BE2C (cell line): Measurements from ENCODE around the gene PIK3R6.

Experiments
- DNase-seq: peaks from one replicate; pipeline ENCODE4 v3.0.0-alpha.2; 2020
- H3K27me3 ChIP-seq: fragments of 250-450 bp; sonication (Bioruptor Pico); 2 replicates; pipeline ENCODE4 v1.5.1; 2020; ENCODE audit warnings: mild to moderate bottlenecking
- H3K36me3 ChIP-seq: fragments of 250-450 bp; sonication (Bioruptor Pico); 2 replicates; pipeline ENCODE4 v1.5.1; 2020; ENCODE audit warnings: mild to moderate bottlenecking
- H3K4me1 ChIP-seq: fragments of 250-450 bp; sonication (Bioruptor Pico); 2 replicates; pipeline ENCODE4 v1.5.1; 2020
- H3K4me3 ChIP-seq: 2 replicates; pipeline ENCODE4 v1.5.1; 2011; ENCODE audit warnings: low read depth, low read length
- H3K9me3 ChIP-seq: fragments of 250-450 bp; sonication (Bioruptor Pico); 2 replicates; pipeline ENCODE4 v1.5.1; 2020
- CTCF ChIP-seq: IDR thresholded peaks from 2 replicates; pipeline ENCODE4 v1.5.1; 2012; ENCODE audit warnings: mild to moderate bottlenecking, low read depth, low read length

Gene PIK3R6

GRCh38 chr17:8799570-8800212 lies 67.8 kb downstream of the PIK3R6 start:
- no peaks in the 10 kb centered on the region for H3K9me3 ChIP-seq
- no peaks in the 10 kb centered on the region for H3K4me1 ChIP-seq
- DNase-seq = no peak
- TF ChIP-seq CTCF = no peak
- H3K36me3 ChIP-seq = no peaks in the 10 kb centered on the region
- H3K4me3 ChIP-seq = no peak overlapping the region
- no peaks in the 10 kb centered on the region for H3K27me3 ChIP-seq

- no peak for TF ChIP-seq CTCF
- Histone ChIP-seq H3K4me3 (no peak within 1 kb of the TSS), H3K9me3 (no peaks in the 10 kb centered on the region), H3K27me3 (no peaks in the 10 kb centered on the region), H3K36me3 (no peaks in the 10 kb centered on the region), H3K4me1 (no peaks in the 10 kb centered on the region)
- no peak for DNase-seq
Observed at GRCh38 chr17:8798846-8799569, 68.5 kb downstream of the PIK3R6 start, which contains the start of gene MFSD6L. MFSD6L (minus strand) TSS chr17:8799365; CDS start chr17:8799120, 245 bp downstream.

GRCh38 chr17:8798176-8798845 lies 69.2 kb downstream of the PIK3R6 start:
- no peaks in the 10 kb centered on the region for H3K9me3 ChIP-seq
- H3K4me3 ChIP-seq = no peak overlapping the region
- no peaks in the 10 kb centered on the region for H3K27me3 ChIP-seq
- TF ChIP-seq CTCF = no peak
- DNase-seq = no peak
- H3K36me3 ChIP-seq = no peaks in the 10 kb centered on the region
- H3K4me1 ChIP-seq = no peaks in the 10 kb centered on the region

GRCh38 chr17:8797621-8798175 lies 69.8 kb downstream of the PIK3R6 start:
- Histone ChIP-seq H3K4me1 (no peaks in the 10 kb centered on the region), H3K27me3 (no peaks in the 10 kb centered on the region), H3K9me3 (no peaks in the 10 kb centered on the region), H3K36me3 (no peaks in the 10 kb centered on the region), H3K4me3 (no peak overlapping the region)
- no peak for DNase-seq
- TF ChIP-seq CTCF = no peak

GRCh38 chr17:8794636-8795035 lies 72.8 kb downstream of the PIK3R6 start:
- no peaks in the 10 kb centered on the region for H3K4me1 ChIP-seq
- no peaks in the 10 kb centered on the region for H3K27me3 ChIP-seq
- no peak overlapping the region for H3K4me3 ChIP-seq
- DNase-seq = no peak
- no peaks in the 10 kb centered on the region for H3K9me3 ChIP-seq
- no peak for TF ChIP-seq CTCF
- no peaks in the 10 kb centered on the region for H3K36me3 ChIP-seq
